Stimulated activated CD8-positive, alpha-beta memory T cell treated with anti-CD3 and anti-CD28 coated beads, Interleukin-15, amount 100 ng/mL, for 48 hours (primary cell): ENCODE results near the gene SNX18.
"Not testable (repeated sequence)": the region's sequence is repeated elsewhere in the genome, so short reads cannot be mapped to it uniquely, and the experiment has no call there.

Experiments
- DNase-seq, 2 donors: peaks; one replicate each; pipeline ENCODE4 v3.0.0-alpha.2; 2020; ENCODE audit warnings: low read depth in 2 of 2

Gene SNX18, protein sequence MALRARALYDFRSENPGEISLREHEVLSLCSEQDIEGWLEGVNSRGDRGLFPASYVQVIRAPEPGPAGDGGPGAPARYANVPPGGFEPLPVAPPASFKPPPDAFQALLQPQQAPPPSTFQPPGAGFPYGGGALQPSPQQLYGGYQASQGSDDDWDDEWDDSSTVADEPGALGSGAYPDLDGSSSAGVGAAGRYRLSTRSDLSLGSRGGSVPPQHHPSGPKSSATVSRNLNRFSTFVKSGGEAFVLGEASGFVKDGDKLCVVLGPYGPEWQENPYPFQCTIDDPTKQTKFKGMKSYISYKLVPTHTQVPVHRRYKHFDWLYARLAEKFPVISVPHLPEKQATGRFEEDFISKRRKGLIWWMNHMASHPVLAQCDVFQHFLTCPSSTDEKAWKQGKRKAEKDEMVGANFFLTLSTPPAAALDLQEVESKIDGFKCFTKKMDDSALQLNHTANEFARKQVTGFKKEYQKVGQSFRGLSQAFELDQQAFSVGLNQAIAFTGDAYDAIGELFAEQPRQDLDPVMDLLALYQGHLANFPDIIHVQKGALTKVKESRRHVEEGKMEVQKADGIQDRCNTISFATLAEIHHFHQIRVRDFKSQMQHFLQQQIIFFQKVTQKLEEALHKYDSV

DNA sequence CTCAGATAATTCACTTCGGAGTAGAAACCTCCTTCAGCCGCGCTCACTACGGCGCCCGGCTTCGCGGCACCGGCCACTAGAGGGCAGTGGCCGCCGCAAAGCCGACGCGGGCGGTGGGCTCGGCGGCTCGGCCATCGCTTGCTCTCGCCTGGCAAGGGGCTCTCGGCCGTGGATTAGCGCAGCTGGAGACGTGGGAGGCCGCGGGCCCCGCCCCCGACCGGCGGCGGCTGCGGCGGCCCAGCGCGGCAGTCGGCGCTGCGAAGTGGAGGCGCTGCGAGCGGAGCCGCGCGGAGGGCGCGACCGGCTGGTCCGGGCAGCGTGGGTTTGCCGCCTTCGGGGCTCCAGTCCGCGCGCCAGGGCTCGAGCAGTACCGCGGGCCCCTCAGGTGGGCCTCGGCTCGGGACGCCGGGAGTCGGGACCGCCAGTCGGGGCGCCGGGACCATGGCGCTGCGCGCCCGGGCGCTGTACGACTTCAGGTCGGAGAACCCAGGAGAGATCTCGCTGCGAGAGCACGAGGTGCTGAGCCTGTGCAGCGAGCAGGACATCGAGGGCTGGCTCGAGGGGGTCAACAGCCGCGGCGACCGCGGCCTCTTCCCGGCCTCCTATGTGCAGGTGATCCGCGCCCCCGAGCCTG, at the start of gene SNX18:
Gene SNX18, plus strand, starts transcription at position 248 of the 634 bp plus-strand sequence. Its CDS starts 194 bp downstream, at position 442.
- peak; percentile 83 to 86 for DNase-seq

GRCh38 chr5:54469622-54470021, 47.9 kb upstream of the SNX18 start:
- no peak for DNase-seq

DNA sequence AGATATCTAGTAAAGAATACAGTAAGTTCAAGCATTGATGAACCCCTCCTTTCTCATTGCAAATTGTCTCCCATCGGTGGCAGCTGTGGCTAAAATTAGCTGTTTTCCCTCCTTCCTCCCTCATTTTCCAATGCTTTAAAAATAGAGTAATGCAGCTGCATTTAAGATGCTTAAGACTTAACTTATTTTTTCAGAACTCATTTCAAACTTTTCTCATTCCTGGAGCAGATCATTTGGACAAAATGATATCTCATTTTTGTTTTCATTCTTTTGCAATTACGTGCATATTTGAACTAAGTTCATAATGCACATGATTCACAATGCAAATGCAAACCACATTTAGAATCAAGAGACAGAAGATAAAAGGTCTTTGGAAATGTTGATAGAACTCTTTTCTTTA, 47.4 kb upstream of the SNX18 start:
- no peak for DNase-seq

- no peak for DNase-seq
Measured at GRCh38 chr5:54470677-54471076, 46.9 kb upstream of the SNX18 start.

DNA sequence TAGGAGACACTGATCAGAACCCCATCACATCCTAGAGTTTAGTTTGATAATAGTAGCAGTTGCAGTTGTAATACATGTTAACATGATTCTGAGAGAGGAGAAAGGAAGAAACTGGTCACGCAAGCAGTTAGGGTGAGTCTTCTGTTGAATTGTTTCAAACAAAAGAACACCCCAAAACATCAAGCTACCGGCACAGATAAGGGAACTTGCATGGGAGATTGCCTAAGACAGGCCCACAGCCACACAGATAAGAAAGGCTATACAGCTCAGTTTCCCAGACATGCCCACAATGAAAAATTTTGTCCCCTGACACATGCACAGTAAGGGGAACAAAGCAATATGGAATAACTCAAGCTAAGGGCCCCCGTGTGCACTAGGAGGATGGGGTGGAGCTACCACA, 46.2 kb upstream of the SNX18 start:
- DNase-seq = no peak

GRCh38 chr5:54476682-54477081, 40.9 kb upstream of the SNX18 start:
- no peak for DNase-seq

GRCh38 chr5:54477941-54478478, 39.5 kb upstream of the SNX18 start:
- DNase-seq = no peak

DNA sequence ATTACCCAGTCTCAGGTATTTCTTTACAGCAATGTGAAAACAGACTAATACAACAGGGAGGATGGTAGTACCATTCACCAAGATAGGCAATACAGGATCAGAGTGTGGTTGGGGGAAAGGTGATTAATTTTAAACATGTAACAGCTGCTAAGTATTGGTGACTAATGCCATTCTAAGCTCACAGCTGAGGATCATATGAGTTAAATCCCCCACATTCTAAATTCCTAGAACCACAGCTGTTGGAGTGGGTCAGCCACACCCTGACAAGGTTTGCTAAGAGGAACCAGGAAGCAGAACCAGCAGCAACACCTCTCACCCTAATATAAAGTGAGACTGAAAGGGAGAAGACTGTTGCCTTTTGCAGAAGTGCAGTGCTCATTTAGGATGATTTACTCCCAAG, 37.3 kb upstream of the SNX18 start:
- DNase-seq = no peak

DNA sequence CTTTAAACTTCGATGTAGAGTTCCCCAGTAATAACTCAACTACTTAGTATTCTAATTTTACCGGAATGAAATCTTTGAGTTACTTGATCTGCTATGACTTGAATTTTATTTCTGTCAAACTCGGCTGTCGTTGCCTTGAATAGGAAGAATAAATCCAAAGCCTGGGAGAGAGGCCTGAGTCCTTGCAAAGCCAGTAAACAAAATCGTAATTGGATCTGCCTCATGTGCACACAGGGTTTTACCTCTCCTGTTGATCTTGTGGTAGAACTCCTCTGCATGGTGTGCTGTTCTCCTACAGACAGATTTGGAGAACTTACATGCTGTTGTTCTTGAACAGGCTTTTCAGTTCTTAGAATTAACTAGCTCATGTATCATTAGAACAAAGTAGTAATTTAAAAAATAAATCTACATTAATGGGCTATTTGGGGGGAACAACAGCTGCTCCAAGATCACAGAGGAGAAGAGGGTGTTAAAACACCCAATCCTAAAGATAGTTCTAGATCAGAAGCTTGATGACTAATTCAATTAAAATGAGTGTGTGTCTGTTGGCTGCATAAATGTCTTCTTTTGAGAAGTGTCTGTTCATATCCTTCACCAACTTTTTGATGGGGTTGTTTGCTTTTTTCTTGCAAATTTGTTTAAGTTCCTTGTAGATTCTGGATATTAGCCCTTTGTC, 33.2 kb upstream of the SNX18 start:
- no peak for DNase-seq

DNA sequence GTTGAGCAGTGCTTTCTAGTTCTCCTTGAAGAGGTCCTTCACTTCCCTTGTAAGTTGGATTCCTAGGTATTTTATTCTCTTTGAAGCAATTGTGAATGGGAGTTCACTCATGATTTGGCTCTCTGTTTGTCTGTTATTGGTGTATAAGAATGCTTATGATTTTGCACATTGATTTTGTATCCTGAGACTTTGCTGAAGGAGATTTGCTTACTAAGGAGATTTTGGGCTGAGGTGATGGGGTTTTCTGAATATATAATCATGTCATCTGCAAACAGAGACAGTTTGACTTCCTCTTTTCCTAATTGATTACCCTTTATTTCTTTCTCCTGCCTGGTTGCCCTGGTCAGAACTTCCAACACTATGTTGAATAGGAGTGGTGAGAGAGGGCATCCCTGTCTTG, 31.9 kb upstream of the SNX18 start:
- DNase-seq = not testable (repeated sequence)

DNA sequence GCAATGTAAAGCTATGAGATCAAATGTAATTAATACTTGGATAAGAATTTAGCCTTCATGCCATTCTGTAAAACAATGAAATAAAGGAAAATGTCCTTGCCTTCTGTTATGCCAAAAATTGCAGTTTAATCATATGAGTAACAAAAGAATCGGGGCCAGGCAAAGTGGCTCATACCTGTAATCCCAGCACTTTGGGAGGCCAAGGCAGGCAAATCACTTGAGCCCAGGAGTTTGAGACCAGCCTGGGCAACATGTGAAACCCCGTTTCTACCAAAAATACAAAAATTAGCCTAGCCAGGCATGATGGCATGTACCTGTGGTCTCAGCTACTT, 27.9 kb upstream of the SNX18 start:
- DNase-seq = not testable (repeated sequence)

- no peak for DNase-seq
Measured at GRCh38 chr5:54491326-54491725, 26.2 kb upstream of the SNX18 start.

GRCh38 chr5:54492178-54492577, 25.4 kb upstream of the SNX18 start:
- DNase-seq = no peak

GRCh38 chr5:54495027-54495426, 22.5 kb upstream of the SNX18 start:
- no peak for DNase-seq

DNA sequence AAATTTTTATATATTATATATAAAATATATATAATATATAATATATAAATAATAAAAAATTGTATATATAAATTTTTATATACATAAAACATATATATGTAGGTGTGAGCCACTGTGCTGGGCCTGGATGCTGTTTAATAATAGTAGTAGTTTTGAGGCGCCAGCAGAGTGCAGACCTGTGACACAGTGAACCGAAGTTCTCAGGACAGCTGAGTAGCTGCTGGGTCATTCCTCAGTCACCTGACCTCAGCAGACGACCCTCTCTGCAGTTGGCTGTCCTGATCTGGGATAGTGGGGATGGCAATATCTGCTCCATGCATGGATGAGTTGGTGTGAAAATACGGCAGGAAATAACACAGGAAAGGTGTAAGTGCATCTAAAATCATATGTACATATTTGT, 3.3 kb upstream of the SNX18 start:
- DNase-seq = no peak

- DNase-seq = no peak
Measured at GRCh38 chr5:54514841-54515432, 2.6 kb upstream of the SNX18 start.

GRCh38 chr5:54515634-54516033, 1.9 kb upstream of the SNX18 start:
- no peak for DNase-seq

GRCh38 chr5:54516051-54516655, 1.4 kb upstream of the SNX18 start:
- DNase-seq = no peak

DNA sequence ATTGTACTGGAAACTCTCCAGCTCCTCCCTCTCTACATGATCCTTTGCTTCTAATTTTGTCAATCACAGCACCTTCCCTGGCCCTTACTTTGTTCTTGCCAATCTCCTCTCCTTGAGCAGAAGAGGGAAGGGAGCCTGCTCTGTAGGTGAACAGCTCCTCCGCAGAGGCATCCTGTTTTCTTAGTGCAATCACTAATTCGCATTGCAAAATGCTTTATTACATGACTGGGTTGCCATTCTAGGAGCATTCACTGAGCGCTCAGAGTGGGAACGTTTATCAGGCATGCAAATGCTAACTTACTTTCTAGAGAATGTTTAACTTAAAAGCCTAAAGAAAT, 416 bp upstream of the SNX18 start:
- no peak for DNase-seq

DNA sequence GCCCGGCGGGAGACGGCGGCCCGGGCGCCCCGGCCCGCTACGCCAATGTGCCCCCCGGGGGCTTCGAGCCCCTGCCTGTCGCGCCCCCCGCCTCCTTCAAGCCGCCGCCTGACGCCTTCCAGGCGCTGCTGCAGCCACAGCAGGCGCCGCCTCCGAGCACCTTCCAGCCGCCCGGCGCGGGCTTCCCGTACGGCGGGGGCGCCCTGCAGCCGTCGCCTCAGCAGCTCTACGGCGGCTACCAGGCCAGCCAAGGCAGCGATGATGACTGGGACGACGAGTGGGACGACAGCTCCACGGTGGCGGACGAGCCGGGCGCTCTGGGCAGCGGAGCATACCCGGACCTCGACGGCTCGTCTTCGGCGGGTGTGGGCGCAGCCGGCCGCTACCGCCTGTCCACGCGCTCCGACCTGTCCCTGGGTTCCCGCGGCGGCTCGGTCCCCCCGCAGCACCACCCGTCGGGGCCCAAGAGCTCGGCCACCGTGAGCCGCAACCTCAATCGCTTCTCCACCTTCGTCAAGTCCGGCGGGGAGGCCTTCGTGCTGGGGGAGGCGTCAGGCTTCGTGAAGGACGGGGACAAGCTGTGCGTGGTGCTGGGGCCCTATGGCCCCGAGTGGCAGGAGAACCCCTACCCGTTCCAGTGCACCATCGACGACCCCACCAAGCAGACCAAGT, 723 bp downstream of the SNX18 start:
- DNase-seq = peak; percentile 44 to 46
